H1 (cell line): ENCODE results near the gene ASXL1. TPM values are rescaled to one million over a fixed set of nuclear protein-coding genes. Genes with fewer than 3 reads are reported as not detected.

Source experiments
- GTF2F1 ChIP-seq: IDR thresholded peaks from 2 replicates; pipeline ENCODE4 v1.6.1; 2012; ENCODE audit warnings: low read depth, low read length, improper control_type of control experiment, borderline replicate concordance
- JUN ChIP-seq: IDR thresholded peaks from 2 replicates; pipeline ENCODE4 v1.6.1; 2011; ENCODE audit warnings: low read depth, mild to moderate bottlenecking, improper control_type of control experiment, low read length
- SP4 ChIP-seq: IDR thresholded peaks from 2 replicates; pipeline ENCODE4 v1.6.1; 2012; ENCODE audit warnings: low read length, inconsistent platforms
- SUZ12 ChIP-seq: fragments of 200-600 bp; sonication (generic); IDR thresholded peaks from 2 replicates; pipeline ENCODE4 v1.6.1; 2012; ENCODE audit warnings: mild to moderate bottlenecking, inconsistent platforms, low read length, moderate library complexity, mixed read lengths
- YY1 ChIP-seq: IDR thresholded peaks from 2 replicates; pipeline ENCODE4 v1.6.1; 2011; ENCODE audit warnings: low read depth, mild to moderate bottlenecking, low read length
- polyA plus RNA-seq, 7 experiments: library from polyadenylated mRNA; depleted of rRNA in 3 of 7; stranded (reverse) in 5 of 7; unstranded in 2 of 7; fragments of >200 nt in 5 of 7; fragments of 200-250 nt in 2 of 7; gene quantifications; 1 replicate in 5 of 7; 2 replicates in 1 of 7; 4 replicates in 1 of 7; pipeline versions ENCODE4 v1.2.1 to v1.2.3, GENCODE V29; 2011 to 2013; ENCODE audit warnings: missing spikeins in 2 of 7, mixed read lengths in 2 of 7
- total RNA-seq: library from RNA; stranded (reverse); fragmentation: NEBNext Ultra II Directional; extraction: Animal tissue kit (Norgen Biotek cat#: 25700); gene quantifications from 2 replicates; pipeline ENCODE4 v1.2.1, GENCODE V29; 2021

The ASXL1 gene
- total and polyA plus RNA-seq, 2 of the 8 experiments (the other 6 are each of a cell fraction or from before 2014, with no cell fraction given), result 10.6 to 26.5 TPM

DNA sequence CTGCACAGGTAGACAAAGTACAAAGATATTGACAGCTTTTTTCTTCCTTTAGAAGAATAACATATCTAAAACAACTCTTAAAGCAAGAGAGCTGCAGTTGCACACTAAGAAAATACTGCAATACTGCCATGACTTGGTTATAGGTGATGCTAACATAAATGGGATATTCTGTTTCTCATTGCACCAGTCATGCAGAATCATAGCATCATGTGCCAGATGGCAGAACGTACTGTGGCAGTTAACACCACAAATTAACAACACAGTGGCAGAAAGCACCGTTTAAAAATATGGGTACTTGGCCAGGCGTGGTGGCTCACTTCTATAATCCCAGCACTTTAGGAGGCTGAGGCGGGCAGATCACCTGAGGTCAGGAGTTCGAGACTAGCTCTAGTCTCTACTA lies 7.4 kb downstream of the ASXL1 start (continued):
- TF ChIP-seq GTF2F1 (no peak), JUN (no peak), SUZ12 (no peak), SP4 (no peak), YY1 (no peak)
- TF ChIP-seq, all 59 proteins: peak for 0
